Fibroblast of pulmonary artery (primary cell): Measurements from ENCODE around the gene TMBIM6.

Experiments used
- DNase-seq: peaks from one replicate; pipeline ENCODE4 v3.0.0-alpha.2; 2010; ENCODE audit warnings: low read depth
- H3K4me3 ChIP-seq: replicated peaks from 2 replicates; pipeline ENCODE4 v1.5.1; 2011; ENCODE audit warnings: low read depth, mild to moderate bottlenecking, control low read depth, low read length, moderate library complexity
- TF ChIP-seq, protein P1 (sequence below): IDR thresholded peaks from 2 replicates; pipeline ENCODE4 v1.5.1; 2011; ENCODE audit warnings: mild to moderate bottlenecking, control low read depth, low read length, inconsistent platforms; ENCODE audit errors: missing control alignments

Gene TMBIM6

DNA sequence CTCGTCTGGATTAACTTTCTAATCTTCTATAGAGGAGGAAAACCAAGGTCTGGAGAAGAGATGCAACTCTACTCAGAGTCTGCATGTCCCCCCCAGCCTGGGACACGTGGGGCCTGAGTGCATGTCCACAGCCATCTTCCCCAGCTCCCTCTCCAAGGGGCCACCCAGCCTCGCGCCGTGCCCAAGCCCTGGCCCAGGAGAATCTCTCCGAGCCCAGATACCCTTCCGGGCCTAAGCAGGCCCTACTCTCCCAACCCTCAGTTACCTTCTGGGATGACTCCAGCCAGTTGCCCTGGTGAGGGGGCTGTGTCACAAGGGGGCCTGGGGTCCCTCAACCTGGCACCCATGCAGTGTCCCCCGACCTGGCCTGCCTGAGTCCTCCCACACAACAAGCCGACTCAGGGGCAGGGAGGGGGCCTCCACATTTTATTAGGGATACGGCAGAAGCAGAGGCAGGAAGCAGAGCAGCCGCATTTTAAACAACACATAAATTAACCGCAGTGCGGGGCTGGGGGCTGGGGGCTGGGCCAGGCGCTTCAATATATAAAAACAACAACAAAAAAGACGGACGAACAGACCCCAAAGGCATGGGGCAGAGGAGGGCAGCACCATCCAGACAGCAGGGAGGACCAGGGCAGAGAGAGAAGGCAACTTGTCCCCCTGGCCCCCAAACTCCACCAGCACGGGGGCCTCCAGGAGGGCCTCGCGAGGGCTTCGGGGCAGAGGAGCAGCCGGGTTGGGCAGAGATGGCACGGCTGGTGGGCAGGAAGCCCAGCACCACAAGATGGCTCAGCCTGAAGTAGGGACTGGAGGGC lies 49.6 kb downstream of the TMBIM6 start:
- H3K4me3 ChIP-seq: no peak overlapping the region
- DNase-seq: no peak
- TF ChIP-seq, protein P1, sequence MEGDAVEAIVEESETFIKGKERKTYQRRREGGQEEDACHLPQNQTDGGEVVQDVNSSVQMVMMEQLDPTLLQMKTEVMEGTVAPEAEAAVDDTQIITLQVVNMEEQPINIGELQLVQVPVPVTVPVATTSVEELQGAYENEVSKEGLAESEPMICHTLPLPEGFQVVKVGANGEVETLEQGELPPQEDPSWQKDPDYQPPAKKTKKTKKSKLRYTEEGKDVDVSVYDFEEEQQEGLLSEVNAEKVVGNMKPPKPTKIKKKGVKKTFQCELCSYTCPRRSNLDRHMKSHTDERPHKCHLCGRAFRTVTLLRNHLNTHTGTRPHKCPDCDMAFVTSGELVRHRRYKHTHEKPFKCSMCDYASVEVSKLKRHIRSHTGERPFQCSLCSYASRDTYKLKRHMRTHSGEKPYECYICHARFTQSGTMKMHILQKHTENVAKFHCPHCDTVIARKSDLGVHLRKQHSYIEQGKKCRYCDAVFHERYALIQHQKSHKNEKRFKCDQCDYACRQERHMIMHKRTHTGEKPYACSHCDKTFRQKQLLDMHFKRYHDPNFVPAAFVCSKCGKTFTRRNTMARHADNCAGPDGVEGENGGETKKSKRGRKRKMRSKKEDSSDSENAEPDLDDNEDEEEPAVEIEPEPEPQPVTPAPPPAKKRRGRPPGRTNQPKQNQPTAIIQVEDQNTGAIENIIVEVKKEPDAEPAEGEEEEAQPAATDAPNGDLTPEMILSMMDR: no peak

DNA sequence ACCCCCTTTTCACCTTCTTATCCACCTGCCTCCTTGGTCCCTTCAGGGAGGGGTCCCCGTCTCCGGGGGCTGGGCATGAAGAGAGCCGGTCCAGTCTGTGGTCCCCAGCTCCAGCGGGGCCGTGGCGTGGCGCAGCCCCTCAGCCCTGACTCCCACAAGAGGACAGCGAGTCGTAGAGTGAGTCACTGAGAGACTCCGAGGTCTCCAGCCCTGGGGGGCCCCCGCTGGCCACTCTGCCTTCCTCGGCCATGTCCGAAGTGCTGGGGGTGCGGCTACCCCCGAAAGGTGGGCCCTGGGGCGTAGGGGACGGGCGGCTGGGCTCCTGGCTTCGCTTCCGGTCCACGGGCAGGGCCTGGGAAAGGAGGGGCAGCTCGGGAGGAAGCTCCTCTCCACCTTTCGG lies 50.3 kb downstream of the TMBIM6 start:
- DNase-seq: no peak
- no peak overlapping the region for H3K4me3 ChIP-seq
- TF ChIP-seq, protein P1: no peak

DNA sequence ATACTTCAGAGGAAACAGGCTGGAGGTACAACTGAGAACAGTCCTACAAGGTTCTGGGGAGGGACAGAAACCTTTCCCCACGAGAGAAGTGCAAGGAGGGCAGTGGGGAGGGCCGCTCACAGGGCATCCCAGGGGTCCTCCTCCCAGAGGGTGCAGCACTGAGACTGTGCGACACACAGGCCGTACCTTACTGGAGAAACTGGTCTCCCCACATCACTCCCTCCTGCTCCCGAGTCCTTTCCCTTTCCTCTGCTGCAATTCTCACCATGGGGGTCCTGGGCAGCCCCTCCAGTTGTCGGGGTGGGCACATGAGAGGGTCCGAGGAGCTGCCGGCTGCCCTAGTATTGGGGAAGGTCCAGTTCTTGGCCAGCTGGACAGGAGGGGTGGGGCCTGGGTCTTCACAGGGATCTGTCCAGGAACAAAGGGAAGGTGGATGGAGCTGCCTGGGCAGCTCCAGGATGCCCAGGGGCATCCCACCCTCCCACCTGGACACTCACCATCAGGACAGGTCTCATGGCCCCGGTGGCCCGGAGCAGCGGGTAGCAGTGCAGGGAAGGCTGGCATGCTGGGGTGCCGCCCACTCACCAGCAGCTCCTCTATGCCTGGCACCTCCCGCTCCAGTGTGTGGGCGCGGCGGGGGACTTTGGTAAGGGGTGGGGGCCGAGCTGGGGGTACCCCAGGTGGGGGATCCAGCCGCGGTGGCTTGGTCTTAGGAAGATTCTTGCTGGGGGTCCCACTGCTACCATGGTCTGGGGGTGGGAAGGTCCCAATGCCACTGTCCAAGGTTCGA lies 51.0 kb downstream of the TMBIM6 start:
- TF ChIP-seq, protein P1: no peak
- DNase-seq: no peak
- H3K4me3 ChIP-seq: no peak overlapping the region

DNA sequence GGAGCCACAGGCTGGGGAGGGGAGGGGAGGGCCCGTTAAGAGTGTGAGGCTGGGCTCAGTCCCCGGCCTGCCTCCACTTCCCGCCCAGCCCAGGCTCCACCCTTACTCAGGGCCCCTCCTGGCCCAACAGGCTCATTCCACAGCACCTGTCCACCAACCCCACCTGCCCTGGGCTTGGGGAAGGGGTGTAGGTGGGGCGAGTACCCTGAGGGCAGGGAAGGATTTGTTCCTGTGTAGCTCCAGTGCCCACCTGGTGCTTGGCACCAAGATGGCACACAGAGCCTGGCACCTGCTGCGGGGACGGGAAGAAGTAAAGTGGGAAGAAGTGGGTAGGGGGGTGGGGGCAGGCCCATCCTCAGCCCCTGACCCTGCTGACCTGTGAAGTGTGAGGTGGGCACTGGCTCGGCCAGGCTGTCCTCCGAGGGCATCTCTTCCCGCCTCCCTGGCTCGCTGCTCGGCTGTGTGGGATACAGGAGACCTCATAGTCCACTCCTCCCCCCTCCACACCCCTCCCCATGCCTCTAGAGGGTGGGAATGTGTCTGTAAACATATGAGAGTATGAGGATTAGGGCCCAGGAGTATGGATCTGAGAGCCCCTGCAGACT lies 51.7 kb downstream of the TMBIM6 start:
- TF ChIP-seq, protein P1: no peak
- no peak overlapping the region for H3K4me3 ChIP-seq
- no peak for DNase-seq

DNA sequence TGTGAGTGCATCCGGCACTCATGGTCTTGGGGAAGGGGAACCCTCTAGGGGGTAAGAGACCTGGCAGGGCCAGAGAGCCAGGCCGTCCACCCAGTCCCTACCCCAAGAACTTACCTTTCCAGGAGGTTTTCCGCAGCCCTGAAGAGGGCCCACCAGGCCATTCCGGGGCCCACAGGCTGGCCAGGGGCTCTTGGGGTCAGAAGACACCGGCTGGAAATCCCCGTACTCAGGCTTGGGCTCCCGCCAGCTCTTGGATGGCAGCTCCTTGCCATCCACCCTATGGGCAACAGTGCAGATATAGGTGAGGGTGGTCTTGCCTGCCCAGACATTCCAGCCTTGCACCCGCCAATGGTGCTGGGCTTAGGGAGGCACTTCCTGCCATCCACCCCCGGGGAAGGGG lies 52.3 kb downstream of the TMBIM6 start:
- DNase-seq: no peak
- TF ChIP-seq, protein P1: no peak
- no peak overlapping the region for H3K4me3 ChIP-seq

DNA sequence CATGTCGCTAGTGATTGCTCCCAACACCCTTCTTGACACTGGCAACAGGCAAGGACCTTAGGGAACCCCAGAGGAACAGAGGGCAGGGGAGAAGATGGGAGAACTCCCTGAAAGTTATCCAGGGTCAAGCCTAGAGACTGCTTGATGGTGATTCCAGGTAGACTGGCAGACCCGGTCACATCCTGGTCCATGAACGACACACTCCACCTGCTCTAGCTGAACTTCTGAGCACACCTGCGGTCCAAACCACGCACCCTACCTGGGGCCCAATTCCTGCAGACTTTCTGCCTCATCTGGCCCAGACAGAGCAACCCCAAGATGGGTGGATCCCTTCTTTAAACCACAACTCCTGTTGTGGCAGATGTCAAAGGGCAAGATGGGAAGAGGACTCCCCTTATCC lies 52.7 kb downstream of the TMBIM6 start:
- TF ChIP-seq, protein P1: no peak
- DNase-seq: no peak
- no peak overlapping the region for H3K4me3 ChIP-seq
